ENCODE measurements around the gene TTC34.

TTC34 gene

DNA sequence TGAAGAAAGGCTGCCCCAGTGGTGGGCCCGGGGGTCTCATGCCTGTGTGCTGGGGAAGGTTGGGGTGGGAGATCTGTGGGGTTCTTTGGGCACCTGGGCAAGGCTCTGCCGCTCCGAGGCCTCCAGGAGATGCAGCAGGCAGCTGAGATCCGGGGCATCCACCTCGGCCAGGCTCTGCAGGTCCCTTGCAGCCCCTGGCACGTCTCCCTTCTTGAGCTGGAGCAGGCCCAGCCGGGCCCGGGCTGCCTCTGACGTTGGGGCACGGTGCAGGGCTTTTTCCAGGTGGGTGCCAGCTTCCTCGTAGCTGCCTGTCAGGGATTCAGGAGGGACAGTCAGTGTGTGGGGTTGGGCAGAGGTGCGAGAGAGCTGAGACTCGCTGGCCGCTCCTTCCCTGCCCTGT, 157.3 kb downstream of the TTC34 start:
- Histone ChIP-seq H3K4me2 (ENCODE audit: low read length) (no peak overlapping the region), H3K36me3 (ENCODE audit: insufficient read depth, low read length) (no peaks in the 10 kb centered on the region)

GRCh38 chr1:2643414-2644077, 157.9 kb downstream of the TTC34 start:
- H3K36me3 ChIP-seq (ENCODE audit: insufficient read depth, low read length): no peaks in the 10 kb centered on the region
- H3K9me2 ChIP-seq (ENCODE audit: low read depth, low read length): no peaks in the 10 kb centered on the region
- H3K79me2 ChIP-seq (ENCODE audit: insufficient read depth, low read length): no peaks in the 10 kb centered on the region
- H4K20me1 ChIP-seq (ENCODE audit: insufficient read depth, low read length): no peaks in the 10 kb centered on the region
- peak overlapping the region; percentile 87 for H3K4me2 ChIP-seq (ENCODE audit: low read length)
- peak overlapping the region; percentile 74 for H3K4me3 ChIP-seq (ENCODE audit: low read depth, low read length, poor library complexity, severe bottlenecking)
- no peak for TF ChIP-seq CTCF (IDR thresholded peaks at IDR 0.05; ENCODE audit: low read length)
- no peak overlapping the region for H3K9ac ChIP-seq (ENCODE audit: low read length)
- no peaks in the 10 kb centered on the region; the same call in 1 of the 2 replicates for H3K27me3 ChIP-seq (ENCODE audit: insufficient read depth, low read length)
- H3K9me3 ChIP-seq (ENCODE audit: low read length): peaks cover 10% of the 10 kb centered on the region
- H3K27ac ChIP-seq (ENCODE audit: low read depth, low read length, poor library complexity, severe bottlenecking): no peak overlapping the region
- H3K4me1 ChIP-seq (ENCODE audit: insufficient read depth, low read length, severe bottlenecking): peaks cover 10% of the 10 kb centered on the region
- no peaks in the 10 kb centered on the region for H3F3A ChIP-seq (ENCODE audit: insufficient read depth, low read length)
- no peak overlapping the region for H2AFZ ChIP-seq (ENCODE audit: low read length)

More for the DNA sequence above, 157.3 kb downstream of the TTC34 start:
- TF ChIP-seq EZH2 (IDR thresholded peaks at IDR 0.05; ENCODE audit: borderline replicate concordance, low read length) (no peak), CTCF (IDR thresholded peaks at IDR 0.05; ENCODE audit: low read length) (no peak)
- Histone ChIP-seq H3K27me3 (ENCODE audit: insufficient read depth, low read length) (no peaks in the 10 kb centered on the region; the same call in 1 of the 2 replicates), H2AFZ (ENCODE audit: low read length) (no peak overlapping the region), H3F3A (ENCODE audit: insufficient read depth, low read length) (no peaks in the 10 kb centered on the region), H3K9ac (ENCODE audit: low read length) (no peak overlapping the region), H3K79me2 (ENCODE audit: insufficient read depth, low read length) (no peaks in the 10 kb centered on the region), H3K9me2 (ENCODE audit: low read depth, low read length) (no peaks in the 10 kb centered on the region), H3K4me1 (ENCODE audit: insufficient read depth, low read length, severe bottlenecking) (peaks cover 10% of the 10 kb centered on the region), H3K4me3 (ENCODE audit: low read depth, low read length, poor library complexity, severe bottlenecking) (no peak overlapping the region), H4K20me1 (ENCODE audit: insufficient read depth, low read length) (no peaks in the 10 kb centered on the region), H3K27ac (ENCODE audit: low read depth, low read length, poor library complexity, severe bottlenecking) (no peak overlapping the region), H3K9me3 (ENCODE audit: low read length) (peaks cover 10% of the 10 kb centered on the region)

DNA sequence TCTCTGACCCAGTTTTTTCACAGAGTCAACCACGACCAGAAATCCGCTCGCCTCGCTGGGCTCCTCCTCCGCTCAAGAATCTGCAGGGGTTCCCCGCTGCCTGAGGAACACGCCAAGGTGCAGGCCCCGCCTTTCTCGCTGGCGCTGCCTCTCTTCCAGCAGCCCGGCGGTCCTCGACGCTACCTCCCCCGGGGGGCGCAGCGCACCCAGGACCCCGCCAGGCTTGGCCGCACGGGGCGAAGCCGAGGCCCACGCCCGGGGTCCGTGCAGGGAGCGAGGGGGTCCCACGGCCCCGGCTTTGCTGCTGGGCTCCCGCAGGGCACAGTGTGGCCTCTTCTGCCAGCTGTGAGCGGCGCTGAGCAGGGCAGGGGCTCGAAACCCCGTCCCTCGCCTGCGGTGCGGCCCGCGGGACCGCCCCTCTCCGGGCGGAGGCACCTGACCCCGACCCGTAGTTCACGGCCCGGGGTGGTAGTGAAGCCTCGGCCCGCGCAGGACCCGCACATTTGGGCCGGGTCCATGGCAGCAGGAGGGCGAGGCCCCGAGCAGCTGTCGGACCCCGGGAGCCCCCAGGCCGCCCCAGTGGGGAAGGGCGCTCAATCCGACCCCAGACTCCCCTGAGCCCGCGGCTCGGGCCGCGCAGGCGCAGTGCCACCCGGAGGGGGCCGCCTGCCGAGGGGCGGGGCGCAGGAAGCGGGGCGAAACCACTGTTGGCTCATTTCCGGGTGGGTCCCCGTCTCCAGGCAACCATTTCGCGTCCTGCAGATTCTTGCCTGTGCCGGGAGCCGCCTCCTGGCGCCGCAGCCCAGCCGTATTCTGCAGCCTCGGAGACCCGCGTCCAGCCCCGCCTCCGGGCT, 158.7 kb downstream of the TTC34 start:
- Histone ChIP-seq H2AFZ (ENCODE audit: low read length) (no peak overlapping the region), H3K36me3 (ENCODE audit: insufficient read depth, low read length) (no peaks in the 10 kb centered on the region), H3K9ac (ENCODE audit: low read length) (peak overlapping the region; percentile 80), H4K20me1 (ENCODE audit: insufficient read depth, low read length) (no peaks in the 10 kb centered on the region), H3K4me1 (ENCODE audit: insufficient read depth, low read length, severe bottlenecking) (peaks cover 10% of the 10 kb centered on the region), H3K4me3 (ENCODE audit: low read depth, low read length, poor library complexity, severe bottlenecking) (peak overlapping the region; percentile 74), H3K79me2 (ENCODE audit: insufficient read depth, low read length) (no peaks in the 10 kb centered on the region), H3K27ac (ENCODE audit: low read depth, low read length, poor library complexity, severe bottlenecking) (no peak overlapping the region), H3K27me3 (ENCODE audit: insufficient read depth, low read length) (no peaks in the 10 kb centered on the region; the same call in 1 of the 2 replicates), H3K4me2 (ENCODE audit: low read length) (peak overlapping the region; percentile 87), H3K9me3 (ENCODE audit: low read length) (peaks cover 9% of the 10 kb centered on the region), H3K9me2 (ENCODE audit: low read depth, low read length) (no peaks in the 10 kb centered on the region), H3F3A (ENCODE audit: insufficient read depth, low read length) (no peaks in the 10 kb centered on the region)
- TF ChIP-seq CTCF (IDR thresholded peaks at IDR 0.05; ENCODE audit: low read length) (no peak), EZH2 (IDR thresholded peaks at IDR 0.05; ENCODE audit: borderline replicate concordance, low read length) (no peak)
